ENCODE measurements around the gene CD300LF. TPM values are rescaled to one million over a fixed set of nuclear protein-coding genes. Genes with fewer than 3 reads are reported as not detected.

The CD300LF gene
- total and polyA plus RNA-seq, 2 donors (not counting 1 experiment from before 2014, with no cell fraction given) = 0.52 to 1.1 TPM

DNA sequence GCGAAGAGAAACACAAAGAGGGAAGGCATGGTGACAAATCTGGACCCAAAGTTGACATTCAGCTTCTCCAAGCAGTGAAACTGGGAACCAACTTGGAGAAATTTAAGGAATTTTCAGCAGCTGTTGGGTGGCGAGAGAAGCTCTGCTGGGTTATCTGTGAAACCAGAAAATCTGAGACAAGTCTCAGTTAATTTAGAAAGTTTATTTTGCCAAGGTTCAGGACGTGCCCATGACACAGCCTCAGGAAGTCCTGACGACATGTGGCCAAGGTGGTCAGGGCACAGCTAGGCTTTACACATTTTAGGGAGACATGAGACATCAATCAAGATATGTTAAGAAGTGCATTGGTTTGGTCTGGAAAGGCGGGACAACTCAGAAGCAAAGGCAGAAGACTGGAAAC, 11.2 kb upstream of the CD300LF start:
- Mint-ChIP-seq H3K4me1 (no peaks in the 10 kb centered on the region), H3K27me3 (peaks cover 6% of the 10 kb centered on the region), H3K4me3 (no peak overlapping the region), H3K9me3 (ENCODE audit: insufficient read depth) (no peaks in the 10 kb centered on the region), H3K27ac (no peak overlapping the region)
- intact Hi-C loops (cut with micrococcal nuclease) = no loop called here
- no peaks in the 10 kb centered on the region for H3K9me3 ChIP-seq (ENCODE audit: control extremely low read depth in 1 of 3, control insufficient read depth in 2 of 3, insufficient read depth in 1 of 3, low read length in 2 of 3)
- no peak overlapping the region for H3K27ac ChIP-seq (ENCODE audit: low read length in 2 of 2)
- H3K4me2 ChIP-seq (replicated peaks; ENCODE audit: low read depth, low read length, poor library complexity, severe bottlenecking) = no peak overlapping the region
- WGBS (ENCODE audit: insufficient coverage) = 72% methylated on average over 5 of the region's 5 CpGs
- ATAC-seq (ENCODE audit: low read depth) (no peak), DNase-seq (no peak)
- POLR2A ChIA-PET = interaction anchor here (0.6 kb wide), 1 partner anchor 15 kb away, joined by 3 read pairs; no protein-coding TSS in a partner anchor
- H4K20me1 ChIP-seq (ENCODE audit: control insufficient read depth, insufficient read depth, low read length, poor library complexity, severe bottlenecking) = no peaks in the 10 kb centered on the region
- H2AFZ ChIP-seq (ENCODE audit: insufficient read depth, low read depth, low read length, poor library complexity, severe bottlenecking) = no peak overlapping the region
- peaks cover 0 to 8% of the 10 kb centered on the region in 2 donors for H3K4me1 ChIP-seq (ENCODE audit: control insufficient read depth in 2 of 2, insufficient read depth in 2 of 2, low read length in 2 of 2)
- H3K36me3 ChIP-seq (replicated peaks in 1 of 2; ENCODE audit: control extremely low read depth in 1 of 2, control insufficient read depth in 1 of 2, extremely low read depth in 1 of 2, insufficient read depth in 2 of 2, low read length in 1 of 2) = no peaks in the 10 kb centered on the region
- peaks cover 0 to 4% (median 0%) of the 10 kb centered on the region in 4 experiments for H3K27me3 ChIP-seq (replicated peaks in 1 of 4; ENCODE audit: control extremely low read depth in 1 of 4, control insufficient read depth in 3 of 4, insufficient read depth in 4 of 4, low read length in 3 of 4)
- TF ChIP-seq, protein P1, sequence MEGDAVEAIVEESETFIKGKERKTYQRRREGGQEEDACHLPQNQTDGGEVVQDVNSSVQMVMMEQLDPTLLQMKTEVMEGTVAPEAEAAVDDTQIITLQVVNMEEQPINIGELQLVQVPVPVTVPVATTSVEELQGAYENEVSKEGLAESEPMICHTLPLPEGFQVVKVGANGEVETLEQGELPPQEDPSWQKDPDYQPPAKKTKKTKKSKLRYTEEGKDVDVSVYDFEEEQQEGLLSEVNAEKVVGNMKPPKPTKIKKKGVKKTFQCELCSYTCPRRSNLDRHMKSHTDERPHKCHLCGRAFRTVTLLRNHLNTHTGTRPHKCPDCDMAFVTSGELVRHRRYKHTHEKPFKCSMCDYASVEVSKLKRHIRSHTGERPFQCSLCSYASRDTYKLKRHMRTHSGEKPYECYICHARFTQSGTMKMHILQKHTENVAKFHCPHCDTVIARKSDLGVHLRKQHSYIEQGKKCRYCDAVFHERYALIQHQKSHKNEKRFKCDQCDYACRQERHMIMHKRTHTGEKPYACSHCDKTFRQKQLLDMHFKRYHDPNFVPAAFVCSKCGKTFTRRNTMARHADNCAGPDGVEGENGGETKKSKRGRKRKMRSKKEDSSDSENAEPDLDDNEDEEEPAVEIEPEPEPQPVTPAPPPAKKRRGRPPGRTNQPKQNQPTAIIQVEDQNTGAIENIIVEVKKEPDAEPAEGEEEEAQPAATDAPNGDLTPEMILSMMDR (IDR thresholded peaks at IDR 0.05) = no peak
- TF ChIP-seq EZH2 (IDR thresholded peaks at IDR 0.05; ENCODE audit: borderline replicate concordance, insufficient read depth, low read depth, low read length, poor library complexity, severe bottlenecking) = no peak
- no peak overlapping the region for H3K4me3 ChIP-seq (ENCODE audit: control extremely low read depth in 1 of 5, extremely low read depth in 1 of 5, insufficient read depth in 1 of 5, low read depth in 2 of 5, low read length in 4 of 5)
- H3K79me2 ChIP-seq (ENCODE audit: control insufficient read depth, insufficient read depth, low read length) = no peaks in the 10 kb centered on the region
- H3K9ac ChIP-seq (ENCODE audit: low read length) = no peak overlapping the region
- CTCF ChIA-PET = interaction anchor here (0.9 to 3.8 kb wide), 3 partner anchors 13 to 67 kb away, joined by 3 to 25 read pairs (median 8); partner anchors contain the start of gene RAB37

- H3K4me3 ChIP-seq (ENCODE audit: control extremely low read depth in 1 of 5, extremely low read depth in 1 of 5, insufficient read depth in 1 of 5, low read depth in 2 of 5, low read length in 4 of 5) = no peak overlapping the region
- H3K79me2 ChIP-seq (ENCODE audit: control insufficient read depth, insufficient read depth, low read length) = no peaks in the 10 kb centered on the region
- no peaks in the 10 kb centered on the region for H3K9me3 ChIP-seq (ENCODE audit: control extremely low read depth in 1 of 3, control insufficient read depth in 2 of 3, insufficient read depth in 1 of 3, low read length in 2 of 3)
- TF ChIP-seq, protein P1 (IDR thresholded peaks at IDR 0.05) = no peak
- no peak overlapping the region for H2AFZ ChIP-seq (ENCODE audit: insufficient read depth, low read depth, low read length, poor library complexity, severe bottlenecking)
- WGBS (ENCODE audit: insufficient coverage) = 100% methylated on average over 1 of the region's 4 CpGs
- Mint-ChIP-seq H3K4me1 (no peaks in the 10 kb centered on the region), H3K9me3 (ENCODE audit: insufficient read depth) (no peaks in the 10 kb centered on the region), H3K27me3 (peaks cover 6% of the 10 kb centered on the region), H3K4me3 (no peak overlapping the region), H3K27ac (no peak overlapping the region)
- no peak for DNase-seq
- no peak overlapping the region for H3K4me2 ChIP-seq (replicated peaks; ENCODE audit: low read depth, low read length, poor library complexity, severe bottlenecking)
- ChIA-PET POLR2A (no interaction called here), CTCF (interaction anchor here (1.2 kb wide), 1 partner anchor 13 kb away, joined by 5 read pairs; no protein-coding TSS in a partner anchor)
- H3K27ac ChIP-seq (ENCODE audit: low read length in 2 of 2) = no peak overlapping the region
- no peaks in the 10 kb centered on the region for H4K20me1 ChIP-seq (ENCODE audit: control insufficient read depth, insufficient read depth, low read length, poor library complexity, severe bottlenecking)
- H3K27me3 ChIP-seq (replicated peaks in 1 of 4; ENCODE audit: control extremely low read depth in 1 of 4, control insufficient read depth in 3 of 4, insufficient read depth in 4 of 4, low read length in 3 of 4) = peaks cover 0 to 4% (median 0%) of the 10 kb centered on the region in 4 experiments
- H3K36me3 ChIP-seq (replicated peaks in 1 of 2; ENCODE audit: control extremely low read depth in 1 of 2, control insufficient read depth in 1 of 2, extremely low read depth in 1 of 2, insufficient read depth in 2 of 2, low read length in 1 of 2) = no peaks in the 10 kb centered on the region
- no peak for ATAC-seq (ENCODE audit: low read depth)
- H3K4me1 ChIP-seq (ENCODE audit: control insufficient read depth in 2 of 2, insufficient read depth in 2 of 2, low read length in 2 of 2) = peaks cover 0 to 8% of the 10 kb centered on the region in 2 donors
- intact Hi-C loops (cut with micrococcal nuclease) = no loop called here
- no peak overlapping the region for H3K9ac ChIP-seq (ENCODE audit: low read length)
These were observed 10.1 kb upstream of the CD300LF start for GRCh38 chr17:74722782-74723181.

Measured in B cell (primary cell).